IPS-NIHi7 (cell line): ENCODE results near the gene OR2T27.
"Not testable (repeated sequence)": the region's sequence is repeated elsewhere in the genome, so short reads cannot be mapped to it uniquely, and the experiment has no call there.

Experiments used
- DNase-seq: peaks from one replicate; pipeline ENCODE4 v3.0.0; 2012; ENCODE audit warnings: mixed read lengths; ENCODE audit errors: extremely low spot score

OR2T27 gene

DNA sequence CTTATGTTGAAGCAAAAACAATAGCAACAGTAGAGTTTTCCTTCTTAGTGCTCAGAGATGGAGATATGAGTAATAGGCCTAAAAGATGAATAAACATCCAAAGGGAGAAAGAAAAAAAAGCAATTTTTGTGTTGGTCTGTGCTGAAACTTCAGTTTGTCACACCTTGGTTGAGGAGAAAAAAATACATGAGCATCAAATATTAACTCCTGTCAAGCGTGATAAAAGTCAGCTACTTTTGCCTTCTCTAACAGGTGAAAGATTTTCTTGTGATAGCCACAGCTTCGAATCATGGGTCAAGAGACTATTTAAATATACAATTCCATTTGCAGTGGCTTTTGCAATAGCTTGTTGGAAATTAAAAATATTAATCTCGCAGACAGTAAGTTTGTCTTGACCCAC is 14.4 kb downstream of the OR2T27 start:
- DNase-seq: not testable (repeated sequence)

DNA sequence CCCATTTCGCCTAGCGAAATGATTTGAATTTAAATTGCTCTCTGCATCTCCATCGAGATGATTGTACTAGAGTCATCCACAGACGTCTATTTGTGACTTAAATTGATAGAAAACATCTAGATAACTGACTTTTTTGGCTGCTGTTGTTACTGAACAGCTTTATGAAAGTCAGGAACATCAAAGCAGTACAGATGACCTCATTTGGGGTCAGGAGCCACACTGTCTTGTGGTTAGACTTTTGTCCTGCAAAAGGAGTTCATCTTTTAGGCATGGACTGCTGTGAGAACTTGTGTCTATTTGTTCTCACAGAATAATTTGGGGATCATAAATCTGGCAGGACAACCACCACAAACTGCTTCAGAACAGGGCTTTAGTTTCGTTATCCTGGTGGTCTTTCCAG is 15.7 kb downstream of the OR2T27 start:
- not testable (repeated sequence) for DNase-seq

DNA sequence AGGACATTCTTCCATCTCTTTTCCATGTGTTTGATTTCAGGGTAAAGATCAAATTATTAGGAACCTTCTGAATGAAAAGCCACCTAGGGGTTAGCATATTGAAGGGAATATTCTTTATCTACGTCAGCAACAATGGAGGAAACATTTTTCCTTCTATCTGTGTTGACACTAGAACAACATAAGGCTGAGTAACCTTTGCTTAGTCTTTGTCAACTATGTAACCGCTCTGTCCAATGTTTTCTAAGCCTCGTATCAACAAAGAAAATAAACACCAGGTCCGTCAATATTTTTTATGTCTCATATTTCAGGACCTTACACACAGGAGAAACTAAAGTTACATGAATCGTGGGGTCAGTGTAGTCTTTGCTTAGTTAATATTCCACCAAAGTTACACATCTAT is 18.7 kb downstream of the OR2T27 start:
- not testable (repeated sequence) for DNase-seq

DNA sequence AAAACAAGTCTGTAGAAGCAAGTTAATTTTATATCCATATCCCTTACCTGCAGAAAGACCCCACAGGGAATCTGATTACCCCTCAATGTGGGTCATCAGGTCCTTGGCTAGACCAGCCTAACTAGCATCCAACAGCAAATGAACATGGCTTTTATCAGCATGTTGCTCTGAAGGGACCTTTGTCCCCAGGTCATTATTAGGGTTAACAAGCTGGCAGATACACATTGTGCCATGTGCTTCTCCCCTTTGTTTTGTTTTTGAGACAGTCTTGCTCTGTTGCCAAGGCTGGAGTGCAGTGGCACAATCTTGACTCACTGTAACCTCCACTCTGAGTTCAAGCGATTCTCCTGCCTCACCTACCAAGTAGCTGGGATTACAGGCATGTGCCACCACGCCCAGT is 20.3 kb downstream of the OR2T27 start, which contains the start of gene OR2T11:
Gene OR2T11 (minus strand): TSS at position 101 of the 400 bp plus-strand sequence. CDS start 7,963 bp downstream, outside the sequence.
- not testable (repeated sequence) for DNase-seq

DNA sequence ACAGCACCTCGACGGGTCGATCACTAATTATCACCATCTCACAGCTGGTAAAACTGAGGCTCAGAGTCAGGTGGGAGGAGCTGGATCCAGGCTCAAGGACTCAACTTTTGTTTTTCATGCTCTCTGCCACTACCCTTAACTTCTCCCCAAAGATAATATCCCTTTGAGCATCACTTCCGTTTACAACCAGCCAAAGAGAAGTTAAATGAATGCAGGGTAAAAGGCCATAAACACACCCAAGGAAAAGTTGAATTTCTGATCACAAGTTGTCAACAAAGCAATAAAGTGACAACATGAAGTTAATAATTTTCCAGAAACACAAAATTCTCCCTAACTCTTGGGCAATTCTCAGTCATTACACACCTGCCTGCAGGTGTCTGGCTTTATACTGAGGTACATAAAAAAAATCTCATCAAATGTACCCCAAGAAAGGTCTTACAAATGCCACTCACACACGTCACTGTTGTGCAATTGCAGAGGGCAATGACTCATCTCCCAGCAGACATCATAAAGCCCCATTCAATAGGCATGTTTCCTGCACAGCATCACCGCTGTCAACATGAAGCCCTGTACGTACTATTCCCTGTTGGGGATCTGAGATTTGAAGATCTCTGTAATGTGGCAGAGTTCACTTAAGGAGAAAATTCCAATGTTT is 23.8 kb downstream of the OR2T27 start:
- DNase-seq: no peak

DNA sequence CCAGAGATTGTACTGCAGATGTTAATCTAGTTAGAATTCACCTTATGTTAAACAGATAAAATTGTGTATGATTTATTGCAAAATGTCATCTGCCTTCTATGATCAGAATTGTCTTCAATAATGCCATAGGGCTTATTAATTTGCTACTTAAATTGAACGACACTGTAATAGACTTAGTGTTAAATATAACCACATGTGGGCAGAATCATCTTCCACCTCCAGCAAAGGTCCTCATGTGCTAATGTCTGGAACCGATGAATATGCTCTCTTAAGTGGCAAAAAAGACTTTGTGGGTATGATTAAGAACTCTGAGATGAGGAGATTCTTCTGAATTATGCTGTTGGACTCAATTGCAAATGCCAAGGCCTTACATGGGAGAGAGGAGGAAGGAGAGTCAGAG is 24.8 kb downstream of the OR2T27 start:
- no peak for DNase-seq

DNA sequence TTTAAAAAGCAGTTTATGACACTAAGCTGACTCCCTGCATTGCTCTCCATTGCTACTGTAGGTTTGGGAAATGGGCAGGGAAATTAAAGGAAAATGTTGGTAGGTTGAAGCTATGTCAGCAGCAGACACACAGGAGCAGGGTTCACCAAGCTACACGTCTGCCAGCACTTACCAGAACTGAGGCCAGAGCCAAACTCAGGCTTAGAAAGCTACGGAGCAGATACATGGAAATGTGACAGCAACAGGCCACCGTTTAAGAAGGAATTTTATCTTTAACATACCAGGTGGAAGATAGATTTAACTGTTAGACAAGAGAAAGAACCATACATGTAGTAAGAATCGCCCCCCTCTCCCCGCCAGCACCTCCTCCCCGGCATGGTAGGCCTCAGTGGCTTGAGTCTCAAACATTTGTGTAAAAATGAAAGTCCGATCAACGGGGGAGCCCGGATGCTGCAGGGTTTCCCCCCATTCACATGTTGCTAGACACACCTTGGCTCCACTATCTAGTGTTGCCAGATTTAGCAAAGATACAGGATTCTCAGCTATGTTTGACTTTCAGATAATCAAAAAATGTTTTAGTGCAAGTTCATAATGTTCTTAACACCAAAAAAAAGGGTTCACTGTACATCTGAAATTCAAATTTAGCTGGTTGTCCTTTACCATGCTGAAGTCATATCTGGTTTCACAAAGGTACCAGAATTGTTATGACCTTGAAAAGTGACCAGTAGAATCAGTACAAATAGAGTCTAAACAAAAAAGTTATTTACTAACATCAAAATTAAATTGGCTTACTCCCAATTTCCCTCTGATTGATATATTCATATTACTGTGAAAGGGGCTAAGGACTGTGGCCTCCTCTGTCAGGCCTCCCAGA is 27.1 kb downstream of the OR2T27 start:
- no peak for DNase-seq

DNA sequence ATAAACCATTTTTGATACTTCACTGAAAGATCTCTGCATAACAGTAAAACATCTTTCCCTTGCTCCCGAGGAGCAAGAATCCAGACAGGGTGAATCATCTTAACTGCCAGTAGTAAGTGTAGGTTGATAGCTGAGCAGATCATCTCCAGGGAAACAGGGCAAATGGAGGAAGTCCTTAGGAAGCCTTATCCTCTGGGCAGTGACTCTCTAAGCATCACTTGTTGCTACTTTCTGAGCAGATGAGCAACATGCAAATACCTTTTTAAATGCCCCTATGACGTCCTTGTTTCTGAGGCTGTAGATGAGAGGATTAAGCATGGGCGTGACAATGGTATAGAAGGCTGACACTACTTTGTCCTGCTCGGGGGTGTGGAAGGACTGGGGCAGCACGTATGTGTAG is 29.4 kb downstream of the OR2T27 start:
- DNase-seq: no peak

DNA sequence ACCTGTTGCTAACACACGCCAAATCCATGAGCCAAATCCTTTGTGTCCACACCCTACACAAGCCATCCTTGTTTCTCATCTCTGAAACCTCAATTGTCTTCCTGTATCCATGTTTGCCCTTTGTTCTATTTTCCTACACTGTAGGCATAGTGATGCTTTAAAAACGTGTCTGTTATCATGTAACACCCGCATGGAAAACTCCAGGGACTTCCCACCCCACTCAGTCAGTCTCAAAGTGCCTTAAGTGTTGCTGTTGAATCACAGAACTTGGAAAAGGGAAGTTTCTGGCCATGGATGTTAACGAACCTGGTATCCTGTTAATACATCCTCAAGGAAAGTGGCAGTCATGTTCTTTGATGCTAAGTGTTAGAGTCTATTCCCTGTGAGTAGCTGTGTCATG is 30.2 kb downstream of the OR2T27 start:
- no peak for DNase-seq

DNA sequence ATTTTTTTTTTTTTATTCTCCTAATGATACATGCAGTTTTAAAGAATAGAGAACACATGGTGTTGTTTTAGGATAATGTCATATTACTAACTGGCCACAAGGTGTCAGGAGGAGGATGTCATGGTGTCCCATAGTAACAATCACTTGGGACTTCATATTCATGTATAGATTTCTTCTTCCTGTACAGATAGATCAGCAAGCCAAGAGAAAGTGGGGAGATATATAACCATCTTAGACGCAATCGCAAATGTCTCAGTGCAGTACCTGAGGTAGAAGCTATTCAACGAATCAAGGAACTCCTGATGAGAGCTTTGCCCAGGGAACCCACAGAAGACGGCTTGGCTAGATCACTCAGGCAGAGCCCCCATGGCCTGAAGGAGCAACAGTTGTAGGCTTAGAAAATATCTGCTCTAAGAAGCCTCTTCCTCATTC is 32.7 kb downstream of the OR2T27 start:
- no peak for DNase-seq

DNA sequence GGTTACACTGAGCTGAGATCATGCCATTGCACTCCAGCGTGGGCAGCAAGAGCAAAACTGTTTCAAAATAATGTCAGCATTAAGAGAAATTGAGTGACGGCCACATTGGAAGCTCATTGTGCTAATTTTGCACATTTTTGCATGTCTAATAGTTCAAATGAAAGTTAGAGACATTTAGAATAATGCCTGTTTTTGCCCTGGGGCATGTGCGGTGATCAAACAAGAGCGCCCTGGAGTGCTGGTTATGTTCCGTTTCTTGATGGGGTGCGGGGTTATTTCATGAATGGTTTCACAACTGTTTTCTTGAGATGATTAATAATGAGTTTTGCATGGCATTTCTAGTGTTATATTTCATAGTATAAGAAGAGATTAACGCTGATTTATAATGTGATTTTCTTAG is 33.6 kb downstream of the OR2T27 start:
- DNase-seq: no peak

DNA sequence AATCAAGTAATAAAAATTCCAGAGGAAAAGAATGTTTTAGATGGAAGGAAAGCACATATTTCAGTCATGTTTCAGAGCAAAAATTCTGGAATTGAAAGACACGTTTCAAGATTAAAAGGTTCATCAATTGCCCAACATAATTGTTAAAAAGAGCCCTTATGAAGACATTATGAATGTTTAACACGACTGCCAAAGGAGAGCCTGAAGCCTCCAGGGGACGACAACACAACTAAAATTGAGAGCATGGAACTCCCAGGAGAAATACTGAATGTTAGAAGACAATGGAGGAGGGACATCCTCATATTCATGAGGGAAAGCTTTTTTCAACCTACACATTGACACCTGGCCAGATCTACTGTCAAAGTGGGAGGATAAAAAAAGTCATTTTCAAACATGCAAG is 36.5 kb downstream of the OR2T27 start:
- no peak for DNase-seq

DNA sequence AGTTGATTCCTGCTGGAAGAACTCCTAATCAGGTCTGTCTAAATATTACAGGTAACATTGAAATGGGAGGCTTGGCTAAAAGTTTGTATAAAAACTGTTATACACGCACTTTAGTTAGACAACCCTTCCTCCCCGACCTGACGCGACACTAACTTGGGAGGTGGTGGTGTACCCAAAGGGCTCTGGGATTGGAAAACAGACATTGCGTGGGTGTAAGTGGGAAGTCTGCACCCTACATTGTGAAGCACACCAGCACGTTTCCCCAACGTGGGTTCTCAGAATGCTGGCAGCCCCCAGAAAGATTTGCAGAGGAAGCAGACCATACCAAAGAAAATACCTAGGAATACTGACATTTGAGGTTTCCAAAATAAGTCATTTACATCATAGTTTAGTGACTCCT is 37.2 kb downstream of the OR2T27 start:
- no peak for DNase-seq

DNA sequence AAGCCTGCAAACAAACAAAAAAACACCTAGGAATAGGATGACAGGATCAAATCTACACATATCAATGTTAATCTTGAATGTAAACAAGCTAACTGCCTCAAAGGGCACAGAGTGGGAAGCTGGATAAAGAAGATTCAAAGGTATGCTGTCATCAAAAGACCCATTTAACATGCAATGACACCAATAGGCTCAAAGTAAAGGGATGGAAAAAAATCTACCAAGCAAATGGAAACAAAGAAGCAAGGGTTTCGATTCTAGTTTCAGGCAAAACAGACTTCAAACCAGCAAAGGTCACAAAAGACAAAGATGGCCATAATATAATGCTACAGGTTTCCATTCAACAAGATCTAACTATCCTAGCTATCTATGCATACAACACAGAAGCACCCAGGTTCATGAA is 41.6 kb downstream of the OR2T27 start:
- DNase-seq: no peak

DNA sequence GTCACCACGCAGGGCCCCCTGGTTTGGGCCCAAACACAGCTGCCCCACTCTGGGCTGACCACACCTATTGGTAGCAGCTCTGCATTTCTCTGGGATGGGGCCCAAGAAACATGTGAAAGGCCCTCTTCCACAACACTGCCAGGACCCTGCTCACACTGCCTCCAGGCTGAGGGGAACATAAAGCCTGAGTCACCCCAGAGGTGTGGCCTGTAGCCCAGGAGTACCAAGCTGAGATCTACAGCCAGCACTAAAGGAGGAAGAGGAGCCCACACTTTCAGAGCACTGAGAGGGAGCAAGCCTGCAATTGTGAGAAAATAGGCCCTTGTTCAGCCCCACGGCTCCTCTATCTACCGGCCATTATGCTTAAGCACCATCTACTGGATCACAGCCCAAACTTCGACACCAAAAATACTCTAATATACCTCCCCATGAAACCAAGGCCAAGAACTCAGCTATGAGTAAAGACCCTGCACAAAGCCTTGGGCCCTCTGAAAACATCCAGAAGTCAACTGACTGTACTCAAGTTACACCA is 43.4 kb downstream of the OR2T27 start:
- DNase-seq: no peak

DNA sequence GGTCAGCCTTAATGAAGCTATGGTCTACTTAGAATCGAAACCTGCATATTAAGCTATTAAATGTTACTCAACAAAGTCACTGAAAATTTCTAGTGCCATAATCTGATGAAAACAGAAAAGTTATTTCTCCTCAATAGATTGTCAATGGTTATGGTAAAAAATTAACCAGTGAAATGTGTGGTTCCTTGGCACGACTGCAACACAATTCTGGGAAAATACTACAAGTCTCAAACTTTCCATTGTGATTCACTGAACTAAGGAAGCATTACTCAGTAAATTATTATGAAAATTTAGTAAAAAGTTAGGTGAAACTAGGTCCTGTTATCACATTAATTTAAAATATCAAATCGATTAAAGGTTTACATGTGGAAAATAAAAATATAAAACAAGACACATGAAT is 45.0 kb downstream of the OR2T27 start:
- no peak for DNase-seq
